Hematopoietic multipotent progenitor cell treated with erythropoietin and hydrocortisone succinate and interleukin-3 and kit ligand, for 6 days (in vitro differentiated cells): ENCODE results near the gene FAM171A1.
"Not testable (repeated sequence)": the region's sequence is repeated elsewhere in the genome, so short reads cannot be mapped to it uniquely, and the experiment has no call there.

Source experiments
- DNase-seq: peaks from one replicate; pipeline ENCODE4 v3.0.0-alpha.2; 2015

FAM171A1 gene

GRCh38 chr10:15315286-15315685, 55.8 kb downstream of the FAM171A1 start:
- no peak for DNase-seq

- DNase-seq = no peak
These were observed 56.5 kb downstream of the FAM171A1 start for GRCh38 chr10:15314482-15315045.

GRCh38 chr10:15313843-15314242, 57.2 kb downstream of the FAM171A1 start:
- peak; percentile 97 for DNase-seq

GRCh38 chr10:15313047-15313446, 58.0 kb downstream of the FAM171A1 start:
- no peak for DNase-seq

- DNase-seq = no peak
These were observed 59.4 kb downstream of the FAM171A1 start for GRCh38 chr10:15311569-15312280.

GRCh38 chr10:15310776-15311568, 60.1 kb downstream of the FAM171A1 start:
- peak; percentile 74 for DNase-seq

GRCh38 chr10:15309221-15309620, 61.9 kb downstream of the FAM171A1 start:
- no peak for DNase-seq

- DNase-seq = no peak
These were observed 64.3 kb downstream of the FAM171A1 start for GRCh38 chr10:15306735-15307280.

- no peak for DNase-seq
These were observed 65.5 kb downstream of the FAM171A1 start for GRCh38 chr10:15305634-15306033.

GRCh38 chr10:15305161-15305560, 65.9 kb downstream of the FAM171A1 start:
- no peak for DNase-seq

GRCh38 chr10:15302188-15302956, 68.7 kb downstream of the FAM171A1 start:
- not testable (repeated sequence) for DNase-seq

- DNase-seq = no peak
These were observed 70.4 kb downstream of the FAM171A1 start for GRCh38 chr10:15300697-15301096.

- DNase-seq = no peak
These were observed 70.9 kb downstream of the FAM171A1 start for GRCh38 chr10:15300145-15300544.

GRCh38 chr10:15296701-15297100, 74.4 kb downstream of the FAM171A1 start:
- DNase-seq = no peak

GRCh38 chr10:15295537-15296325, 75.4 kb downstream of the FAM171A1 start:
- no peak for DNase-seq

- DNase-seq = no peak
These were observed 76.9 kb downstream of the FAM171A1 start for GRCh38 chr10:15293862-15294842.

GRCh38 chr10:15290671-15291070, 80.4 kb downstream of the FAM171A1 start:
- no peak for DNase-seq

- no peak for DNase-seq
These were observed 80.9 kb downstream of the FAM171A1 start for GRCh38 chr10:15290150-15290549.

GRCh38 chr10:15280974-15281373, 90.1 kb downstream of the FAM171A1 start:
- DNase-seq = no peak

GRCh38 chr10:15280462-15280861, 90.6 kb downstream of the FAM171A1 start:
- no peak for DNase-seq

GRCh38 chr10:15279236-15279635, 91.9 kb downstream of the FAM171A1 start:
- no peak for DNase-seq
